ENCODE measurements around the gene KLHL17. TPM values are rescaled to one million over a fixed set of nuclear protein-coding genes. Genes with fewer than 3 reads are reported as not detected.

Gene KLHL17
- 1.9 TPM for polyA plus RNA-seq (2013)

DNA sequence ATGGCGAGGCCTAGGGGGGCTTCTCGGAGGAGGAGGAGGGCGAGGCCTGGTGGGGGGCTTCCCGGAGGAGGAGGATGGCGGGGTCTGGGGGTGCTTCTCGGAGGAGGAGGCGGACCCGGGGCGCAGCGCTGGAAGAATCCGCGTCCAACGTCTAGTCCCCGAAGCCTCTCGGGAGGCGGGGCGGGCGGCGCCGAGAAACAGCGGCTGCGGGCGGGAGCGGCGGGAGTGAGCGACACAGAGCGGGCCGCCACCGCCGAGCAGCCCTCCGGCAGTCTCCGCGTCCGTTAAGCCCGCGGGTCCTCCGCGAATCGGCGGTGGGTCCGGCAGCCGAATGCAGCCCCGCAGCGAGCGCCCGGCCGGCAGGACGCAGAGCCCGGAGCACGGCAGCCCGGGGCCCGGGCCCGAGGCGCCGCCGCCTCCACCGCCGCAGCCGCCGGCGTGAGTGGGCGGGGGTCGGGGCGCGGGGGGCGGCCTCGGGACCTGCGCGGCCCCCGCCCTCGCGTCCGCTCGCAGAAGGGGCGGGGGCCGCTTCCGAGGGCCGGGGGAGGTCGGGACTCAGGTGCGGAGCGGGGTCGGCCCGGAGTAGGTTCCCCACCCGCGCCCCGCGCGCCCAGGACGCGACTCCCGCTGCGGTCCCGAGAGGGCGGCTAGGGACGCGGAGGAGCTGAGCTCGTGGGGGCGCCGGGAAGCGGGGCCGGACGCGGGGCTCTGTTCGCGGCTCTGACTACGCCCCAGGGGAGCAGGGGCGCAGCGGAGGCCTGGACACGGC, at the start of gene KLHL17:
KLHL17 (plus strand) TSS at position 222 of the 769 bp plus-strand sequence; CDS start at position 332, 110 bp downstream.
- peak within 1 kb of the TSS in 1 of 2 experiments; percentile 49 for H3K27ac ChIP-seq (ENCODE audit: insufficient read depth in 1 of 2, low read depth in 1 of 2, low read length in 2 of 2, poor library complexity in 1 of 2, severe bottlenecking in 2 of 2)
- H3K36me3 ChIP-seq (ENCODE audit: control insufficient read depth in 4 of 4, insufficient read depth in 4 of 4, low read length in 3 of 4): peaks cover 0 to 18% (median 7%) of the 10 kb centered on the region in 4 experiments
- ChIA-PET POLR2A (no interaction called here), CTCF (no interaction called here)
- peaks cover 0 to 30% (median 3%) of the 10 kb centered on the region in 5 experiments for H3K27me3 ChIP-seq (replicated peaks in 2 of 5; ENCODE audit: control insufficient read depth in 4 of 5, insufficient read depth in 5 of 5, low read length in 4 of 5)
- DNase-seq: peak in 2 of 3 donors; percentile 59
- no peaks in the 10 kb centered on the region for H3K9me3 ChIP-seq (ENCODE audit: control extremely low read depth in 1 of 5, control insufficient read depth in 4 of 5, insufficient read depth in 2 of 5, low read depth in 1 of 5, low read length in 4 of 5)
- peak within 1 kb of the TSS; percentile 46 to 93 (median 66) for H3K4me3 ChIP-seq (ENCODE audit: control insufficient read depth in 1 of 7, extremely low read depth in 1 of 7, insufficient read depth in 4 of 7, low read depth in 2 of 7, low read length in 6 of 7)
- under 1% methylated on average over 76 of the region's 109 CpGs for WGBS (ENCODE audit: insufficient coverage)
- H3K4me1 ChIP-seq (ENCODE audit: control extremely low read depth in 1 of 4, control insufficient read depth in 4 of 4, insufficient read depth in 4 of 4, low read length in 3 of 4): peaks cover 0 to 43% (median 33%) of the 10 kb centered on the region in 4 experiments

DNA sequence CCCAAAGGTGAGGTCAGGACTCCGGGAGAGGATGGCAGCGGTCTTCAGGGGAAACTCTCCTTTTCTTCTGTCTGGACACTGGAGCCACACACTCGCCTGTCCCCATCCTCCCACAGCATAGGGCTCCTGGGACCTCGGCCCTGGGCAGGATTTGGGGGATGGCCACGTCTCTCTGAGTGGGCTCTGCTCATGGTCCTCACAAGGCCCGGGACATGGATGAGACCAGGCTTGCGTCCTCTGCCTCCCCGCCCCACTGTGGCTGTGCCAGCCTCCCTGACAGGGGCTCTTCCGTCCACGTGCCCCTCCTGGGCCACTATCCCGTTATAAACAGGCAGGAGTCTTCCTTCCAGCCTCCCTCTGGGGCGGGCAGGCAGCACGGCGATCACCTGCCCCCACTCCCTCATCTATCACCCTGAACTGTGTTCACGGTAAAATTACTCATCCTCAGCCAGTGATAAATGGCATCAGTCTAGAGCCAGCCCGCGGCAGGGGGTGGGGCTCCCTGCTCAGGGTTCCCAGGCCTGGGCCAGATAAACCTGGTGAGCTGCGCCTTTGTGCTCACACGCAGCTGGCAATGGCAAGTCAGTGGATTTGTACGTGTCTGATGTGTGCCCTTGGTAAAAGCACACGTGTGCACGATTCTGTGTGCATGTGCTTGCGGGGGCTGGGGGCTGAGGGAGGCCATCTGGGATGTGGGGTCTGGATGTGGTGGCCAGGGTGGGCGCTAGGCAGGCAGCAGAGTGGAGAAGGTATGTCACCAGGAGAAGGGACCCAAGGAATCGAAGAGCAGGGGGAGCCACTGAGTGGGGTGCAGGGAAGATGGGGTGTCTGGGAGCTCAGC, 49.3 kb upstream of the KLHL17 start:
- Histone ChIP-seq H3K4me1 (ENCODE audit: control extremely low read depth in 1 of 4, control insufficient read depth in 4 of 4, insufficient read depth in 4 of 4, low read length in 3 of 4) (peaks cover 5 to 73% (median 53%) of the 10 kb centered on the region in 4 experiments), H3K27ac (ENCODE audit: insufficient read depth in 1 of 2, low read depth in 1 of 2, low read length in 2 of 2, poor library complexity in 1 of 2, severe bottlenecking in 2 of 2) (no peak overlapping the region), H3K27me3 (replicated peaks in 2 of 5; ENCODE audit: control insufficient read depth in 4 of 5, insufficient read depth in 5 of 5, low read length in 4 of 5) (peaks cover 0 to 3% (median 1%) of the 10 kb centered on the region in 5 experiments), H3K36me3 (ENCODE audit: control insufficient read depth in 4 of 4, insufficient read depth in 4 of 4, low read length in 3 of 4) (no peaks in the 10 kb centered on the region), H3K9me3 (ENCODE audit: control extremely low read depth in 1 of 5, control insufficient read depth in 4 of 5, insufficient read depth in 2 of 5, low read depth in 1 of 5, low read length in 4 of 5) (no peaks in the 10 kb centered on the region), H3K4me3 (ENCODE audit: control insufficient read depth in 1 of 7, extremely low read depth in 1 of 7, insufficient read depth in 4 of 7, low read depth in 2 of 7, low read length in 6 of 7) (no peak overlapping the region)
- 92% methylated on average over 25 of the region's 25 CpGs for WGBS (ENCODE audit: insufficient coverage)
- ChIA-PET CTCF (interaction anchor here (1.1 to 2.7 kb wide), 4 partner anchors 9 to 65 kb away, joined by 3 to 13 read pairs (median 4); no protein-coding TSS in a partner anchor), POLR2A (interaction anchor here (0.7 kb wide), 1 partner anchor 12 kb away, joined by 3 read pairs; no protein-coding TSS in a partner anchor)
- peak in 1 of 3 donors; percentile 19 for DNase-seq

GRCh38 chr1:911875-912739, 48.3 kb upstream of the KLHL17 start:
- Histone ChIP-seq H3K9me3 (ENCODE audit: control extremely low read depth in 1 of 5, control insufficient read depth in 4 of 5, insufficient read depth in 2 of 5, low read depth in 1 of 5, low read length in 4 of 5) (no peaks in the 10 kb centered on the region), H3K36me3 (ENCODE audit: control insufficient read depth in 4 of 4, insufficient read depth in 4 of 4, low read length in 3 of 4) (no peaks in the 10 kb centered on the region), H3K4me1 (ENCODE audit: control extremely low read depth in 1 of 4, control insufficient read depth in 4 of 4, insufficient read depth in 4 of 4, low read length in 3 of 4) (peaks cover 0 to 73% (median 52%) of the 10 kb centered on the region in 4 experiments), H3K27me3 (replicated peaks in 2 of 5; ENCODE audit: control insufficient read depth in 4 of 5, insufficient read depth in 5 of 5, low read length in 4 of 5) (peaks cover 0 to 2% (median 0%) of the 10 kb centered on the region in 5 experiments), H3K4me3 (ENCODE audit: control insufficient read depth in 1 of 7, extremely low read depth in 1 of 7, insufficient read depth in 4 of 7, low read depth in 2 of 7, low read length in 6 of 7) (peak overlapping the region in 3 of 7 experiments; percentile 0 to 24 (median 21)), H3K27ac (ENCODE audit: insufficient read depth in 1 of 2, low read depth in 1 of 2, low read length in 2 of 2, poor library complexity in 1 of 2, severe bottlenecking in 2 of 2) (no peak overlapping the region)
- 69% methylated on average over 14 of the region's 15 CpGs for WGBS (ENCODE audit: insufficient coverage)
- no peak for DNase-seq
- ChIA-PET CTCF (interaction anchor here (0.9 to 2.7 kb wide), 5 partner anchors 11 to 64 kb away, joined by 3 to 13 read pairs (median 4); no protein-coding TSS in a partner anchor), POLR2A (no interaction called here)

- H3K4me3 ChIP-seq (ENCODE audit: control insufficient read depth in 1 of 7, extremely low read depth in 1 of 7, insufficient read depth in 4 of 7, low read depth in 2 of 7, low read length in 6 of 7): peak overlapping the region in 3 of 7 experiments; percentile 0 to 24 (median 20)
- peak in 2 of 3 donors; percentile 58 to 64 for DNase-seq
- H3K9me3 ChIP-seq (ENCODE audit: control extremely low read depth in 1 of 5, control insufficient read depth in 4 of 5, insufficient read depth in 2 of 5, low read depth in 1 of 5, low read length in 4 of 5): no peaks in the 10 kb centered on the region
- H3K4me1 ChIP-seq (ENCODE audit: control extremely low read depth in 1 of 4, control insufficient read depth in 4 of 4, insufficient read depth in 4 of 4, low read length in 3 of 4): peaks cover 0 to 73% (median 53%) of the 10 kb centered on the region in 4 experiments
- ChIA-PET CTCF (interaction anchor here (0.9 to 2.7 kb wide), 4 partner anchors 10 to 63 kb away, joined by 3 to 13 read pairs (median 8); no protein-coding TSS in a partner anchor), POLR2A (no interaction called here)
- H3K27ac ChIP-seq (ENCODE audit: insufficient read depth in 1 of 2, low read depth in 1 of 2, low read length in 2 of 2, poor library complexity in 1 of 2, severe bottlenecking in 2 of 2): no peak overlapping the region
- no peaks in the 10 kb centered on the region for H3K36me3 ChIP-seq (ENCODE audit: control insufficient read depth in 4 of 4, insufficient read depth in 4 of 4, low read length in 3 of 4)
- WGBS (ENCODE audit: insufficient coverage): 40% methylated on average over 21 of the region's 24 CpGs
- H3K27me3 ChIP-seq (replicated peaks in 2 of 5; ENCODE audit: control insufficient read depth in 4 of 5, insufficient read depth in 5 of 5, low read length in 4 of 5): peaks cover 0 to 2% (median 0%) of the 10 kb centered on the region in 5 experiments
These were observed 47.6 kb upstream of the KLHL17 start for GRCh38 chr1:912740-913301.

DNA sequence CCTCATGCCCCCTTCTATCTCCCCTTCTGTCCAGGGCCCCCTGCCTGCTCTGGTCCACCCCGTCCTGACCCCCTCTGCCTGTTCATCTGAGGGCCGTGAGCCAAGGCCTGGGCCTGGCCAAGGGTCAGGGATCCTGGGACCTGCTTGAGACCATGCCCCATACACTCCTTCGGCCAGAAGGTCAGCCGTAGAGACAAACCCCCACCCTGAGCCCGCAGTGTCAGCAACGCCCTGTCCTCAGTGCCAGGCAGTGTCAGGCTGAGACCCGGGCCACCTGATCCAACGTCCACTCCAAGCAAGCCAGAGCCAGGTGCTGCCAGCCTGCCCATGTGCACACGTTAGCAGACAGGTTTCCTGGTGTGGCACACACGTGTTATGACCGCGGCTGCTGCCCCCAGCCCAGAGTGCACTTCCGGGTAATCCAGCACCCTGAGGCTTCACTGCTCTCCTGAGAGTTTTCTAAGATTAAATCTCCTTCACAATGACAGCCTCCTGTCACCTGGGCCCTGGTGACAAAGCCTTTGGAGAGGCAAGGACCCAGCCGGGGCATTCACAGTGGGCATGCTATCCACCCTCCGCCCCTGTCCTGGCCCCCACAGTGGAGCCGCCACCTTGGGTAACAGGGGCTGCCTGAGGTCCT, 46.8 kb upstream of the KLHL17 start:
- CTCF ChIA-PET: interaction anchor here (0.9 to 2.0 kb wide), 3 partner anchors 9 to 26 kb away, joined by 3 to 11 read pairs (median 9); no protein-coding TSS in a partner anchor
- WGBS (ENCODE audit: insufficient coverage): 96% methylated on average over 14 of the region's 16 CpGs
- Histone ChIP-seq H3K4me3 (ENCODE audit: control insufficient read depth in 1 of 7, extremely low read depth in 1 of 7, insufficient read depth in 4 of 7, low read depth in 2 of 7, low read length in 6 of 7) (no peak overlapping the region), H3K9me3 (ENCODE audit: control extremely low read depth in 1 of 5, control insufficient read depth in 4 of 5, insufficient read depth in 2 of 5, low read depth in 1 of 5, low read length in 4 of 5) (no peaks in the 10 kb centered on the region), H3K36me3 (ENCODE audit: control insufficient read depth in 4 of 4, insufficient read depth in 4 of 4, low read length in 3 of 4) (no peaks in the 10 kb centered on the region), H3K27me3 (replicated peaks in 2 of 5; ENCODE audit: control insufficient read depth in 4 of 5, insufficient read depth in 5 of 5, low read length in 4 of 5) (peaks cover 0 to 2% (median 0%) of the 10 kb centered on the region in 5 experiments), H3K27ac (ENCODE audit: insufficient read depth in 1 of 2, low read depth in 1 of 2, low read length in 2 of 2, poor library complexity in 1 of 2, severe bottlenecking in 2 of 2) (no peak overlapping the region), H3K4me1 (ENCODE audit: control extremely low read depth in 1 of 4, control insufficient read depth in 4 of 4, insufficient read depth in 4 of 4, low read length in 3 of 4) (peaks cover 0 to 69% (median 53%) of the 10 kb centered on the region in 4 experiments)
- DNase-seq: no peak
- POLR2A ChIA-PET: no interaction called here

Measured in common myeloid progenitor, CD34-positive (primary cell).